Measurements from ENCODE around the gene NEDD4L. TPM values are rescaled to one million over a fixed set of nuclear protein-coding genes. Genes with fewer than 3 reads are reported as not detected.
A peak's percentile ranks its signal among the peaks of the same experiment; 100 is the strongest.
"Not testable (repeated sequence)": the region's sequence is repeated elsewhere in the genome, so short reads cannot be mapped to it uniquely, and the experiment has no call there.

Gene NEDD4L
- total RNA-seq, 3 donors from 2014 or later: 161 to 309 (median 256) TPM

DNA sequence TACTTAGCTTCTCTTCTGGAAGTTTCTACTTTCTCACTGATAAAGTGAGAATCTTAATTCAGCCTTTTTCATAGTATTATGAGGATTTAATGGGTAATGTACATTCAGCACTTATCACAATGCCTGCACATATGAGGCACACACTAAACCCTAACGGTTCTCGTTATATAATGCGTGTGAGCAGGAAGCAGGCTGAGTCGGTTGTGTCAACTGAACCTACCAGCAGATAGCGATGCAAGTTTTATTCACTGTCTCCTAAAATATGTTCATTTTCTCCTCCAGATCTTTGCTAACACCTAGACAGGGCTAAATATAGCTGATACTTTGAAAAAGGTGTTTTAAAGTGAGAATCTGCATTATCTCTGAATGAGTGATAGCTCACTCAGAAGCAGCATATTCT lies 383.3 kb downstream of the NEDD4L start:
- DNase-seq (no peak), ATAC-seq (no peak)
- H3K4me1 ChIP-seq (ENCODE audit: low read depth): no peaks in the 10 kb centered on the region
- no peaks in the 10 kb centered on the region for H3K9me3 ChIP-seq
- intact Hi-C loops (cut with DNase I, micrococcal nuclease): no loop called here
- TF ChIP-seq, protein P1, sequence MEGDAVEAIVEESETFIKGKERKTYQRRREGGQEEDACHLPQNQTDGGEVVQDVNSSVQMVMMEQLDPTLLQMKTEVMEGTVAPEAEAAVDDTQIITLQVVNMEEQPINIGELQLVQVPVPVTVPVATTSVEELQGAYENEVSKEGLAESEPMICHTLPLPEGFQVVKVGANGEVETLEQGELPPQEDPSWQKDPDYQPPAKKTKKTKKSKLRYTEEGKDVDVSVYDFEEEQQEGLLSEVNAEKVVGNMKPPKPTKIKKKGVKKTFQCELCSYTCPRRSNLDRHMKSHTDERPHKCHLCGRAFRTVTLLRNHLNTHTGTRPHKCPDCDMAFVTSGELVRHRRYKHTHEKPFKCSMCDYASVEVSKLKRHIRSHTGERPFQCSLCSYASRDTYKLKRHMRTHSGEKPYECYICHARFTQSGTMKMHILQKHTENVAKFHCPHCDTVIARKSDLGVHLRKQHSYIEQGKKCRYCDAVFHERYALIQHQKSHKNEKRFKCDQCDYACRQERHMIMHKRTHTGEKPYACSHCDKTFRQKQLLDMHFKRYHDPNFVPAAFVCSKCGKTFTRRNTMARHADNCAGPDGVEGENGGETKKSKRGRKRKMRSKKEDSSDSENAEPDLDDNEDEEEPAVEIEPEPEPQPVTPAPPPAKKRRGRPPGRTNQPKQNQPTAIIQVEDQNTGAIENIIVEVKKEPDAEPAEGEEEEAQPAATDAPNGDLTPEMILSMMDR (IDR thresholded peaks at IDR 0.05): no peak
- no peak overlapping the region for H3K4me3 ChIP-seq
- H3K36me3 ChIP-seq (ENCODE audit: low read depth): no peaks in the 10 kb centered on the region

DNA sequence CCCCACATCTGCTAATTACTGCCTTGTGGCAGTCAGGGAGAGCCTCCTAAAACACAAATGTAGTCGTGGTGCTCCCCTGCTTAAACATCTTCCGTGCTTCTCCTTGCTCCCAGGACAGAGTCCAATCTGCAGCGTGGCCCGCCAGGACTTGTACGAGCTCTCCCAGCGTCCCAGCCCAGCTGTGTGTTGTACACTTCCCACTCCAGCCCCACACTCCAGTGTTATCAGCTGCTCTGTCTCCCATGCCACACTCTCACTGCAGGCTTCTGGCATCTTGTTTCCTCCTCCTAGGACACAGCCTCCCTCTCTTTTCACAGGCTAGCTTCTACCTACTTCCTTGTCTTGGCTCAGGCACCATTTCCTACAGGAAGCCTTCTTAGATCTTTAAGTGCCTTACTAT lies 385.4 kb downstream of the NEDD4L start:
- DNase-seq (no peak), ATAC-seq (peak; percentile 64)
- H3K9me3 ChIP-seq: no peaks in the 10 kb centered on the region
- no peaks in the 10 kb centered on the region for H3K36me3 ChIP-seq (ENCODE audit: low read depth)
- intact Hi-C loops (cut with DNase I, micrococcal nuclease): no loop called here
- TF ChIP-seq, protein P1 (IDR thresholded peaks at IDR 0.05): no peak
- no peak overlapping the region for H3K4me3 ChIP-seq
- no peaks in the 10 kb centered on the region for H3K4me1 ChIP-seq (ENCODE audit: low read depth)

DNA sequence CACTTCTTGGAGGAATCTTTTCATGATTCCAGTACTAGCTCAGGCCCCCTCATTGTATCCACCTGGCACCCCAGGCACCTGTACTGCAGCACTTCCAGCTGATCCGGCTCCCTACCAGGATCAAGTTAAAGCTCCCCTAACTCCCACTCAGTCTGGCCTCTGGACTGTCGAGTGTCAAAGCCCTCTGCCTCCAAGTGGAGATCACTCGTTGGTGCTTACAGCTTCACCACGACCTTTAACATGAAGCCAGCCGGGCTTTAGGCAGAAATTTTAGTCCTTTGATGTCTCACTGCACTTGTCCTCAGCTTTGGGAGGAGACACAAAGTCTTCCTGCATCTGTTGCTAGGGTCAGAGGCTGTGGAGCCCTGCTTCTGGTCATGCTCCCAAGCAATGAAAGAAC lies 387.2 kb downstream of the NEDD4L start:
- TF ChIP-seq, protein P1 (IDR thresholded peaks at IDR 0.05): no peak
- intact Hi-C loops (cut with DNase I, micrococcal nuclease): no loop called here
- no peaks in the 10 kb centered on the region for H3K9me3 ChIP-seq
- no peak overlapping the region for H3K4me3 ChIP-seq
- DNase-seq: no peak
- H3K36me3 ChIP-seq (ENCODE audit: low read depth): no peaks in the 10 kb centered on the region
- H3K4me1 ChIP-seq (ENCODE audit: low read depth): no peaks in the 10 kb centered on the region
- no peak for ATAC-seq

DNA sequence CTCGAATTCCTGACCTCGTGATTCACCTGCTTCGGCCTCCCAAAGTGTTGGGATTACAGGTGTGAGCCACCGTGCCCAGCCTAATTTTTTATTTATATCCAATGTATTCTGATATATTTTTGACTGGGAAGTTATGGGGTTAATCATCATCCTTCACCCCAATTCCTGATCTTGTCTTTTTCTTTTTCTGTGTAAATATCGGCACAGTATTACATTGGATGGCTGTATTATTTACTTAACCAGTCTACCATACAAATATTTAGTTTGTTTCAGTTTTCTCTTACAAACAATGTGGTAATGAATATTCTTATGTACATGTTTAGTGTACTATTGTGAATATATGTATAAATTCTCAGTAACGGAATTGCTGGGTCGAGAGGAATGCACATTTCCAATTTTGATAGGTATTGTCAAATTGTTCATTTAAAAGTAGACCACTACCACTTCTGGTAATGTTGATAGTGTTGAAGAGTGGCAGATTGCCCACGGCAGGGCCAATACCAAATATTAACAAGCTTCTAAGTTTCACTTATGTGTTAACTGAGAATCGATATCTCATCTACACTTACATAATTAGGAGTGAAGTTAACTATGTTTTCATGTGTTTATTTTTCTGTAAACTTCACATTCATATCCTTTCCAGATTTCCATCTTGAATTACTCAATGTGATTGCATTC lies 388.2 kb downstream of the NEDD4L start:
- TF ChIP-seq, protein P1 (IDR thresholded peaks at IDR 0.05): no peak
- intact Hi-C loops (cut with DNase I, micrococcal nuclease): no loop called here
- no peak for ATAC-seq

DNA sequence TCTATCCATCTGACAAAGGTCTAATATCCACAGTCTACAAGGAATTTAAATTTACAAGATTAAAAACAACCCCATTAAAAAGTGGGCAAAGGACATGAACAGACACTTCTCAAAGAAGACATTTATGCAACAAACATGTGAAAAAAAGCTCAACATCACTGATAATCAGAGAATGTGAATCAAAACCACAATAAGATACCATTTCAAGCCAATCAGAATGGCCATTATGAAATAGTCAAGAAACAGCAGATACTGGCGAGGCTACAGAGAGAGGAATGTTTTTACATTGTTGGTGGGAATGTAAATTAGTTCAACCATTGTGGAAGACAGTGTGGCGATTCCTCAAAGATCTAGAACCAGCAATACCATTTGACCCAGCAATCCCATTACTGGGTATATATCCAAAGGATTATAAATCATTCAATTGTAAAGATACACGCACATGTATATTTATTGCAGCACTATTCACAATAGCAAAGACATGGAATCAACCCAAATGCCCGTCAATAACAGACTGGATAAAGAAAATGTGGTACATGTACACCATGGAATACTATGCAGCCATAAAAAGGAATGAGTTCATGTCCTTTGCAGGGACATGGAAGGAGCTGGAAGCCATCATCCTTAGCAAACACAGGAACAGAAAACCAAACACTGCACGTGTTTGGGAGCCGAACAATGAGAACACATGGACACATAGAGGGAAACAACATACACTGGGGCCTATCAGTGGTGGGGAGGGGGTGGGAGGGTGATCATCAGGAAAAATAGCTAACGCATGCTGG lies 391.4 kb downstream of the NEDD4L start:
- DNase-seq; ATAC-seq; intact Hi-C loops (cut with DNase I, micrococcal nuclease); H3K4me3 ChIP-seq; H3K4me1 ChIP-seq (ENCODE audit: low read depth); H3K36me3 ChIP-seq (ENCODE audit: low read depth); H3K9me3 ChIP-seq: not testable (repeated sequence)

More for the DNA sequence above, 388.2 kb downstream of the NEDD4L start:
- H3K9me3 ChIP-seq: no peaks in the 10 kb centered on the region
- no peak overlapping the region for H3K4me3 ChIP-seq
- no peaks in the 10 kb centered on the region for H3K4me1 ChIP-seq (ENCODE audit: low read depth)
- DNase-seq: no peak
- H3K36me3 ChIP-seq (ENCODE audit: low read depth): no peaks in the 10 kb centered on the region
